Calu3 (cell line): ENCODE results near the gene ARL8A. TPM values are rescaled to one million over a fixed set of nuclear protein-coding genes. Genes with fewer than 3 reads are reported as not detected.
"Not testable (repeated sequence)": the region's sequence is repeated elsewhere in the genome, so short reads cannot be mapped to it uniquely, and the experiment has no call there.

Experiments
- BruUV-seq: library from RNA; stranded (reverse); fragments of 400-500 nt; replicated peaks from 2 replicates; lab custom pipeline; 2021; lab: Mats Ljungman, UMichigan
- CTCF ChIA-PET: fragments of 300-600 bp; sonication (Branson Sonifier 250); formaldehyde crosslinking; loops from one replicate; lab custom pipeline; 2022; ENCODE audit warnings: antibody characterized with exemption; lab: Charles Lee
- DNase-seq: peaks from one replicate; pipeline ENCODE4 v3.0.0; 2022
- H3K27ac Mint-ChIP-seq: one replicate; pipeline ENCODE4 v1.8.0; 2022; ENCODE audit warnings: mixed read lengths; ENCODE audit not compliant: unreplicated experiment
- H3K27me3 Mint-ChIP-seq: one replicate; pipeline ENCODE4 v1.8.0; 2022; ENCODE audit warnings: mixed read lengths; ENCODE audit not compliant: unreplicated experiment
- H3K36me3 Mint-ChIP-seq: one replicate; pipeline ENCODE4 v1.8.0; 2022; ENCODE audit warnings: mild to moderate bottlenecking, moderate library complexity, mixed read lengths; ENCODE audit not compliant: insufficient read depth, unreplicated experiment
- H3K4me1 Mint-ChIP-seq: one replicate; pipeline ENCODE4 v1.8.0; 2022; ENCODE audit warnings: mild to moderate bottlenecking, low read depth, mixed read lengths; ENCODE audit not compliant: unreplicated experiment
- H3K4me3 Mint-ChIP-seq: one replicate; pipeline ENCODE4 v1.8.0; 2022; ENCODE audit warnings: mild to moderate bottlenecking, low read depth, moderate library complexity, mixed read lengths; ENCODE audit not compliant: unreplicated experiment
- H3K9me3 Mint-ChIP-seq: one replicate; pipeline ENCODE4 v1.8.0; 2022; ENCODE audit warnings: low read depth, mixed read lengths; ENCODE audit not compliant: unreplicated experiment
- CTCF ChIP-seq: fragments of 200-600 bp; IDR thresholded peaks from one replicate; pipeline ENCODE4 v1.8.0; 2022; ENCODE audit warnings: antibody characterized with exemption; ENCODE audit not compliant: unreplicated experiment
- intact Hi-C: fragments of 100-400 bp; cut with micrococcal nuclease; formaldehyde crosslinking; loops from one replicate; pipeline ENCODE4 v1.10.0; 2022; ENCODE audit not compliant: unreplicated experiment
- total RNA-seq: library from RNA; stranded (reverse); gene quantifications from 2 replicates; pipeline ENCODE4 v1.2.3, GENCODE V29; 2022

ARL8A gene
- total RNA-seq, 1 experiment from 2014 or later, result 64.1 TPM

- Mint-ChIP-seq H3K9me3 (no peaks in the 10 kb centered on the region), H3K4me1 (peaks cover 12% of the 10 kb centered on the region), H3K27ac (peak overlapping the region; percentile 31), H3K36me3 (peaks cover 28% of the 10 kb centered on the region), H3K4me3 (peak overlapping the region; percentile 79), H3K27me3 (no peaks in the 10 kb centered on the region)
- TF ChIP-seq CTCF, result no peak
- intact Hi-C loops, result no loop called here
- CTCF ChIA-PET, result interaction anchor here (0.6 kb wide), 1 partner anchor 171 kb away, joined by 3 read pairs; no protein-coding TSS in a partner anchor
- BruUV-seq, result no TSS peak
- peak; percentile 37 for DNase-seq
Measured at GRCh38 chr1:202143768-202144401, 652 bp downstream of the ARL8A start.

DNA sequence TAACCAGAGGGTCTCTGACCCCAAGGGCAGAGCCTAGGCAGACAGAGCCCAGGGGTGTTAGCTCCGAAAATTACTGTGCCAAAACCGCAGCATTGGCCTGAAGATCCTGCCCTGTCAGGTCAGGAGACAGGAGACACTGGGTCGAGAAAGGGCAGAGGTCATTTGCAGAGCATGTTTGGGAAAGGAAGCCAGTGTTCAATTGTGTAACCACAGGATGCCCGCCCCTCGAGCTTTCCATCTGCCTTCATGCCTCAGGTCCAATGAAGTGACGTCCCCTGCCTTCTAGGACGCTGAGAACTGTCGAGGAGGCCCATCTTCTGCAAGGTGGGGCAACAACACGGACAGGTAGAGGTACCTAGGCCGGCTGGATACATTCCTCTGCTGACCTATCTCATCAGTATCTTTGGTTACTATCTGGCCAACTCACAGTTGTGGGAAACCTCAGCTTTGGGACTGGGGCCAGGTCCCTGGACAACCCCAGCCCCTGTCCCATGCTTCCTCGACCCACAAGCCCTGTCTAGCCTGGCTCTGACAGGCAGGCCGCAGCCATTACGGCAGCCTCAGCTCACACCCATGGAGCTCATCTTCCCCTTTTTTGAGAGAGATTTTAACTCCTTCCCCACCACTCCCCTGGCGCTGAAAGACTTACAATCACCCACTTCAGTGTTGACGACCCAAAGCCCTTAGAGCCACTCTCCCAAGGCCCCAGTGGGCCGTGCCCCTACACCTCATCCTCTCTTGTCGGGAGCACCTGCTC is 1.3 kb downstream of the ARL8A start:
- Mint-ChIP-seq H3K27me3 (no peaks in the 10 kb centered on the region), H3K9me3 (no peaks in the 10 kb centered on the region), H3K36me3 (peaks cover 35% of the 10 kb centered on the region), H3K27ac (peak overlapping the region; percentile 31), H3K4me1 (peaks cover 12% of the 10 kb centered on the region), H3K4me3 (peak overlapping the region; percentile 79)
- CTCF ChIA-PET, result no interaction called here
- no TSS peak for BruUV-seq
- DNase-seq, result peak; percentile 16
- intact Hi-C loops, result no loop called here
- TF ChIP-seq CTCF, result no peak

DNA sequence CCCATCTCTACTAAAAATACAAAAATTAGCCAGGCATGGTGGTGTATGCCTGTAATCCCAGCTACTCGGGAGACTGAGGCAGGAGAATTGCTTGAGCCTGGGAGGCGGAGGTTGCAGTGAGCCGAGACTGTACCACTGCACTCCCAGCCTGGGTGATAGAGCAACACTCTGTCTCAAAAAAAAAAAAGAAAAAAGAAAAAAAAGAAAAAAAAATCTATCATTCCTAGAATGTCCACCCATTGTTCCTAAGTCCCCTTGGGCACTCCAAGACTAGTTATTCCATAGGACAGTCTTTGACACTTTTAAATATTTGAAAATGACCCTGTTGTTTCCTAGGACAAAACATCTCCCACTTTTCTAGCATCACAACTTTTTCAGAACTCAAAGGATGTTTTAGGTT is 3.1 kb downstream of the ARL8A start:
- intact Hi-C loops, H3K27ac Mint-ChIP-seq, H3K27me3 Mint-ChIP-seq, DNase-seq, BruUV-seq, CTCF ChIA-PET, H3K4me3 Mint-ChIP-seq, H3K9me3 Mint-ChIP-seq: not testable (repeated sequence)
- peaks cover 44% of the 10 kb centered on the region for H3K36me3 Mint-ChIP-seq
- H3K4me1 Mint-ChIP-seq, result peaks cover 12% of the 10 kb centered on the region

- Mint-ChIP-seq H3K4me3 (no peak overlapping the region), H3K4me1 (peaks cover 12% of the 10 kb centered on the region), H3K9me3 (no peaks in the 10 kb centered on the region), H3K27me3 (no peaks in the 10 kb centered on the region), H3K36me3 (peaks cover 44% of the 10 kb centered on the region), H3K27ac (no peak overlapping the region)
- no peak for DNase-seq
- CTCF ChIA-PET, result no interaction called here
- TF ChIP-seq CTCF, result no peak
- BruUV-seq, result no TSS peak
- intact Hi-C loops, result no loop called here
Measured at GRCh38 chr1:202140833-202141232, 3.7 kb downstream of the ARL8A start.
